Activated T-cell treated with anti-CD3 and anti-CD28 coated beads, Interleukin-2, amount 50 U/mL, for 24 hours (primary cell): ENCODE data around the gene C6orf89.

Experiments
- DNase-seq: peaks from one replicate; pipeline ENCODE4 v3.0.0-alpha.2; 2020
- H3K27ac Mint-ChIP-seq: 2 replicates; pipeline ENCODE4 v1.8.0; 2020; ENCODE audit warnings: mild to moderate bottlenecking, mixed read lengths
- H3K27me3 Mint-ChIP-seq: 2 replicates; pipeline ENCODE4 v1.8.0; 2020; ENCODE audit warnings: mixed read lengths
- H3K36me3 Mint-ChIP-seq: 2 replicates; pipeline ENCODE4 v1.8.0; 2020; ENCODE audit warnings: low read depth, mixed read lengths
- H3K4me1 Mint-ChIP-seq: 2 replicates; pipeline ENCODE4 v1.8.0; 2020; ENCODE audit warnings: low read depth, mixed read lengths
- H3K4me3 Mint-ChIP-seq: 2 replicates; pipeline ENCODE4 v1.8.0; 2020; ENCODE audit warnings: mild to moderate bottlenecking, moderate library complexity, mixed read lengths
- H3K9me3 Mint-ChIP-seq: 2 replicates; pipeline ENCODE4 v1.8.0; 2020; ENCODE audit warnings: mixed read lengths

C6orf89 gene

GRCh38 chr6:36847991-36848390, 37.8 kb upstream of the C6orf89 start:
- no peak overlapping the region for H3K4me3 Mint-ChIP-seq
- no peaks in the 10 kb centered on the region for H3K9me3 Mint-ChIP-seq
- H3K27ac Mint-ChIP-seq, result no peak overlapping the region
- H3K36me3 Mint-ChIP-seq, result peaks cover 36% of the 10 kb centered on the region
- peaks cover 5% of the 10 kb centered on the region for H3K4me1 Mint-ChIP-seq
- no peaks in the 10 kb centered on the region for H3K27me3 Mint-ChIP-seq
- DNase-seq, result no peak

GRCh38 chr6:36848658-36849441, 36.9 kb upstream of the C6orf89 start:
- H3K36me3 Mint-ChIP-seq, result peaks cover 45% of the 10 kb centered on the region
- peaks cover 5% of the 10 kb centered on the region for H3K4me1 Mint-ChIP-seq
- H3K27me3 Mint-ChIP-seq, result no peaks in the 10 kb centered on the region
- DNase-seq, result no peak
- no peak overlapping the region for H3K27ac Mint-ChIP-seq
- H3K4me3 Mint-ChIP-seq, result no peak overlapping the region
- H3K9me3 Mint-ChIP-seq, result no peaks in the 10 kb centered on the region

GRCh38 chr6:36850021-36850420, 35.7 kb upstream of the C6orf89 start:
- H3K4me3 Mint-ChIP-seq, result no peak overlapping the region
- DNase-seq, result no peak
- no peak overlapping the region for H3K27ac Mint-ChIP-seq
- peaks cover 5% of the 10 kb centered on the region for H3K4me1 Mint-ChIP-seq
- H3K9me3 Mint-ChIP-seq, result no peaks in the 10 kb centered on the region
- no peaks in the 10 kb centered on the region for H3K27me3 Mint-ChIP-seq
- peaks cover 57% of the 10 kb centered on the region for H3K36me3 Mint-ChIP-seq

- DNase-seq, result no peak
- Mint-ChIP-seq H3K4me1 (peaks cover 5% of the 10 kb centered on the region), H3K27ac (no peak overlapping the region), H3K27me3 (no peaks in the 10 kb centered on the region), H3K9me3 (no peaks in the 10 kb centered on the region), H3K36me3 (peaks cover 68% of the 10 kb centered on the region), H3K4me3 (no peak overlapping the region)
Observed at GRCh38 chr6:36851149-36851614, 34.6 kb upstream of the C6orf89 start.

- no peaks in the 10 kb centered on the region for H3K9me3 Mint-ChIP-seq
- peaks cover 5% of the 10 kb centered on the region for H3K4me1 Mint-ChIP-seq
- no peak overlapping the region for H3K27ac Mint-ChIP-seq
- peaks cover 73% of the 10 kb centered on the region for H3K36me3 Mint-ChIP-seq
- H3K27me3 Mint-ChIP-seq, result no peaks in the 10 kb centered on the region
- H3K4me3 Mint-ChIP-seq, result no peak overlapping the region
- DNase-seq, result no peak
Observed at GRCh38 chr6:36851626-36852025, 34.1 kb upstream of the C6orf89 start.

- Mint-ChIP-seq H3K4me3 (no peak overlapping the region), H3K36me3 (peaks cover 81% of the 10 kb centered on the region), H3K9me3 (no peaks in the 10 kb centered on the region), H3K4me1 (peaks cover 5% of the 10 kb centered on the region), H3K27me3 (no peaks in the 10 kb centered on the region), H3K27ac (no peak overlapping the region)
- no peak for DNase-seq
Observed at GRCh38 chr6:36852481-36853147, 33.1 kb upstream of the C6orf89 start.

- Mint-ChIP-seq H3K27me3 (no peaks in the 10 kb centered on the region), H3K36me3 (peaks cover 85% of the 10 kb centered on the region), H3K4me1 (peaks cover 5% of the 10 kb centered on the region), H3K27ac (peak overlapping the region; percentile 17), H3K9me3 (no peaks in the 10 kb centered on the region), H3K4me3 (no peak overlapping the region)
- DNase-seq, result no peak
Observed at GRCh38 chr6:36853325-36853724, 32.4 kb upstream of the C6orf89 start.

GRCh38 chr6:36855750-36856149, 30.0 kb upstream of the C6orf89 start:
- no peaks in the 10 kb centered on the region for H3K9me3 Mint-ChIP-seq
- DNase-seq, result no peak

GRCh38 chr6:36856277-36856676, 29.5 kb upstream of the C6orf89 start:
- no peak overlapping the region for H3K4me3 Mint-ChIP-seq

More at GRCh38 chr6:36855750-36856149, 30.0 kb upstream of the C6orf89 start:
- H3K27ac Mint-ChIP-seq, result no peak overlapping the region
- peaks cover 4% of the 10 kb centered on the region for H3K4me1 Mint-ChIP-seq
- peaks cover 88% of the 10 kb centered on the region for H3K36me3 Mint-ChIP-seq
- no peaks in the 10 kb centered on the region for H3K27me3 Mint-ChIP-seq
- no peak overlapping the region for H3K4me3 Mint-ChIP-seq

GRCh38 chr6:36857325-36857724, 28.4 kb upstream of the C6orf89 start:
- no peak overlapping the region for H3K27ac Mint-ChIP-seq
- DNase-seq, result no peak
- H3K36me3 Mint-ChIP-seq, result peaks cover 85% of the 10 kb centered on the region
- H3K4me3 Mint-ChIP-seq, result no peak overlapping the region
- no peaks in the 10 kb centered on the region for H3K9me3 Mint-ChIP-seq
- peaks cover 8% of the 10 kb centered on the region for H3K4me1 Mint-ChIP-seq
- H3K27me3 Mint-ChIP-seq, result no peaks in the 10 kb centered on the region

More at GRCh38 chr6:36856277-36856676, 29.5 kb upstream of the C6orf89 start:
- no peak for DNase-seq
- Mint-ChIP-seq H3K4me1 (peaks cover 6% of the 10 kb centered on the region), H3K9me3 (no peaks in the 10 kb centered on the region), H3K27me3 (no peaks in the 10 kb centered on the region), H3K27ac (no peak overlapping the region), H3K36me3 (peaks cover 88% of the 10 kb centered on the region)

GRCh38 chr6:36858407-36858981, 27.3 kb upstream of the C6orf89 start:
- DNase-seq, result no peak
- no peaks in the 10 kb centered on the region for H3K27me3 Mint-ChIP-seq
- peaks cover 18% of the 10 kb centered on the region for H3K4me1 Mint-ChIP-seq
- H3K4me3 Mint-ChIP-seq, result no peak overlapping the region
- no peaks in the 10 kb centered on the region for H3K9me3 Mint-ChIP-seq
- H3K27ac Mint-ChIP-seq, result no peak overlapping the region
- H3K36me3 Mint-ChIP-seq, result peaks cover 85% of the 10 kb centered on the region

GRCh38 chr6:36860126-36860525, 25.6 kb upstream of the C6orf89 start:
- Mint-ChIP-seq H3K36me3 (peaks cover 85% of the 10 kb centered on the region), H3K4me1 (peaks cover 31% of the 10 kb centered on the region), H3K4me3 (no peak overlapping the region), H3K9me3 (no peaks in the 10 kb centered on the region), H3K27ac (no peak overlapping the region), H3K27me3 (no peaks in the 10 kb centered on the region)
- no peak for DNase-seq

GRCh38 chr6:36862164-36862847, 23.4 kb upstream of the C6orf89 start:
- no peak for DNase-seq
- Mint-ChIP-seq H3K4me1 (peaks cover 53% of the 10 kb centered on the region), H3K4me3 (no peak overlapping the region), H3K36me3 (peaks cover 85% of the 10 kb centered on the region), H3K27me3 (no peaks in the 10 kb centered on the region), H3K9me3 (no peaks in the 10 kb centered on the region), H3K27ac (peak overlapping the region; percentile 41)

- Mint-ChIP-seq H3K27ac (peak overlapping the region; percentile 54), H3K36me3 (peaks cover 88% of the 10 kb centered on the region), H3K27me3 (no peaks in the 10 kb centered on the region), H3K4me1 (peaks cover 59% of the 10 kb centered on the region), H3K4me3 (no peak overlapping the region), H3K9me3 (no peaks in the 10 kb centered on the region)
- no peak for DNase-seq
Observed at GRCh38 chr6:36862848-36863382, 22.8 kb upstream of the C6orf89 start.
